Activated CD4-positive, alpha-beta T cell treated with anti-CD3 and anti-CD28 coated beads, Interleukin-2, Interleukin-6, amounts not matched to agents 100 ng/mL and 50 ng/mL, durations not matched to agents 16 hours and 8 hours (primary cell): ENCODE data around the gene RWDD4.
A peak's percentile ranks its signal among the peaks of the same experiment; 100 is the strongest.

Source experiments
- DNase-seq: peaks from one replicate; pipeline ENCODE4 v3.0.0-alpha.2; 2020

Gene RWDD4

GRCh38 chr4:183659029-183659871, at the start of gene RWDD4, which contains the start of gene TRAPPC11:
TSS of gene RWDD4 (minus strand) at chr4:183659185. CDS start at chr4:183658952, 233 bp downstream.
TSS of gene TRAPPC11 (plus strand) at chr4:183659293. CDS start at chr4:183663868, 4,575 bp downstream.
- peak; percentile 98 for DNase-seq

GRCh38 chr4:183702492-183702891, 43.5 kb upstream of the RWDD4 start:
- no peak for DNase-seq

- no peak for DNase-seq
These were observed 41.4 kb upstream of the RWDD4 start for GRCh38 chr4:183700407-183700806.

GRCh38 chr4:183698909-183699308, 39.9 kb upstream of the RWDD4 start:
- no peak for DNase-seq

GRCh38 chr4:183691897-183692296, 32.9 kb upstream of the RWDD4 start:
- DNase-seq: no peak

GRCh38 chr4:183691006-183691405, 32.0 kb upstream of the RWDD4 start:
- no peak for DNase-seq

- DNase-seq: no peak
These were observed 29.2 kb upstream of the RWDD4 start for GRCh38 chr4:183688216-183688615.

- DNase-seq: no peak
These were observed 27.5 kb upstream of the RWDD4 start for GRCh38 chr4:183686461-183686860.

- no peak for DNase-seq
These were observed 22.1 kb upstream of the RWDD4 start for GRCh38 chr4:183681119-183681518.

- DNase-seq: no peak
These were observed 16.6 kb upstream of the RWDD4 start for GRCh38 chr4:183675625-183676024.

- no peak for DNase-seq
These were observed 15.2 kb upstream of the RWDD4 start for GRCh38 chr4:183674153-183674552.

- DNase-seq: no peak
These were observed 12.1 kb upstream of the RWDD4 start for GRCh38 chr4:183670960-183671555.

- no peak for DNase-seq
These were observed 11.3 kb upstream of the RWDD4 start for GRCh38 chr4:183670251-183670650.

GRCh38 chr4:183666088-183666487, 7.1 kb upstream of the RWDD4 start:
- DNase-seq: no peak

GRCh38 chr4:183659872-183660242, 872 bp upstream of the RWDD4 start:
- no peak for DNase-seq

GRCh38 chr4:183658362-183659028, 490 bp downstream of the RWDD4 start:
- peak; percentile 15 for DNase-seq

- no peak for DNase-seq
These were observed 1.4 kb downstream of the RWDD4 start for GRCh38 chr4:183657564-183657963.

GRCh38 chr4:183645326-183645725, 13.7 kb downstream of the RWDD4 start:
- DNase-seq: no peak

GRCh38 chr4:183639291-183639690, 19.7 kb downstream of the RWDD4 start:
- DNase-seq: no peak

- no peak for DNase-seq
These were observed 20.5 kb downstream of the RWDD4 start for GRCh38 chr4:183638436-183638835.

- DNase-seq: peak; percentile 49
These were observed 21.5 kb downstream of the RWDD4 start for GRCh38 chr4:183637461-183637860.

- DNase-seq: no peak
These were observed 22.1 kb downstream of the RWDD4 start for GRCh38 chr4:183636923-183637322.

GRCh38 chr4:183636503-183636902, 22.5 kb downstream of the RWDD4 start:
- no peak for DNase-seq

GRCh38 chr4:183635741-183636140, 23.2 kb downstream of the RWDD4 start:
- DNase-seq: no peak
